ENCODE results near the gene TRMT1L. TPM values are rescaled to one million over a fixed set of nuclear protein-coding genes. Genes with fewer than 3 reads are reported as not detected.

TRMT1L gene
- total and polyA plus RNA-seq, 2 donors (not counting 3 experiments of a cell fraction or from before 2014, with no cell fraction given): 7.9 to 12.8 TPM

GRCh38 chr1:185108321-185108720, 48.4 kb downstream of the TRMT1L start:
- no peaks in the 10 kb centered on the region for H4K20me1 ChIP-seq (replicated peaks; ENCODE audit: control insufficient read depth, extremely low read depth, insufficient read depth, low read length)
- H3K27ac ChIP-seq (ENCODE audit: insufficient read depth, low read depth, low read length): no peak overlapping the region
- dilution Hi-C loops (cut with MboI; ENCODE audit: extremely low pct_ligation_motif_present, low sequenced_read_pairs) (no loop called here), intact Hi-C loops (cut with micrococcal nuclease) (no loop called here)
- TF ChIP-seq CTCF (IDR thresholded peaks at IDR 0.05; ENCODE audit: extremely low read depth in 1 of 2, insufficient read depth in 1 of 2, low read depth in 1 of 2, low read length in 2 of 2): no peak
- TF ChIP-seq POLR2A (IDR thresholded peaks at IDR 0.05; ENCODE audit: low read depth, low read length): no peak
- TF ChIP-seq EZH2 (IDR thresholded peaks at IDR 0.05; ENCODE audit: borderline replicate concordance, low read depth, low read length, severe bottlenecking): no peak
- TF ChIP-seq MYC (IDR thresholded peaks at IDR 0.05; ENCODE audit: low read depth, low read length): no peak
- H3K27me3 ChIP-seq (ENCODE audit: control insufficient read depth in 2 of 2, insufficient read depth in 2 of 2, low read length in 2 of 2): no peaks in the 10 kb centered on the region
- DNase-seq (ENCODE audit: low read depth, low spot score) (no peak), FAIRE-seq (no peak)
- no peaks in the 10 kb centered on the region for H3K79me2 ChIP-seq (ENCODE audit: control insufficient read depth, insufficient read depth, low read length)
- H3K9me3 ChIP-seq (replicated peaks; ENCODE audit: control insufficient read depth, insufficient read depth, low read length): no peaks in the 10 kb centered on the region
- H3K9ac ChIP-seq (replicated peaks; ENCODE audit: extremely low read depth, insufficient read depth, low read length): no peak overlapping the region
- H3K36me3 ChIP-seq (ENCODE audit: control insufficient read depth in 2 of 2, extremely low read depth in 1 of 2, insufficient read depth in 2 of 2, low read length in 2 of 2): no peaks in the 10 kb centered on the region
- H3K4me3 ChIP-seq (replicated peaks in 1 of 3; ENCODE audit: insufficient read depth in 1 of 3, low read depth in 1 of 3, low read length in 3 of 3): no peak overlapping the region
- H3K4me2 ChIP-seq (ENCODE audit: insufficient read depth, low read length): no peak overlapping the region
- ChIA-PET POLR2A (no interaction called here), CTCF (interaction anchor here (0.8 to 1.4 kb wide), 4 partner anchors 8 to 726 kb away, joined by 3 to 5 read pairs (median 4); no protein-coding TSS in a partner anchor)
- BruUV-seq (replicated peaks): no TSS peak
- H3K9me1 ChIP-seq (replicated peaks; ENCODE audit: control insufficient read depth, extremely low read depth, insufficient read depth, low read length): no peaks in the 10 kb centered on the region
- no peak overlapping the region for H2AFZ ChIP-seq (ENCODE audit: low read depth, low read length)
- H3K4me1 ChIP-seq (ENCODE audit: control insufficient read depth, extremely low read depth, insufficient read depth, low read length): peaks cover 3% of the 10 kb centered on the region

GRCh38 chr1:185105121-185105520, 51.6 kb downstream of the TRMT1L start:
- Histone ChIP-seq H3K9me3 (replicated peaks; ENCODE audit: control insufficient read depth, insufficient read depth, low read length) (no peaks in the 10 kb centered on the region), H3K79me2 (ENCODE audit: control insufficient read depth, insufficient read depth, low read length) (no peaks in the 10 kb centered on the region), H3K9ac (replicated peaks; ENCODE audit: extremely low read depth, insufficient read depth, low read length) (no peak overlapping the region), H3K36me3 (ENCODE audit: control insufficient read depth in 2 of 2, extremely low read depth in 1 of 2, insufficient read depth in 2 of 2, low read length in 2 of 2) (no peaks in the 10 kb centered on the region), H2AFZ (ENCODE audit: low read depth, low read length) (no peak overlapping the region), H3K4me3 (replicated peaks in 1 of 3; ENCODE audit: insufficient read depth in 1 of 3, low read depth in 1 of 3, low read length in 3 of 3) (no peak overlapping the region), H3K27ac (ENCODE audit: insufficient read depth, low read depth, low read length) (no peak overlapping the region), H3K4me1 (ENCODE audit: control insufficient read depth, extremely low read depth, insufficient read depth, low read length) (no peaks in the 10 kb centered on the region), H3K4me2 (ENCODE audit: insufficient read depth, low read length) (no peak overlapping the region), H3K9me1 (replicated peaks; ENCODE audit: control insufficient read depth, extremely low read depth, insufficient read depth, low read length) (no peaks in the 10 kb centered on the region), H3K27me3 (ENCODE audit: control insufficient read depth in 2 of 2, insufficient read depth in 2 of 2, low read length in 2 of 2) (no peaks in the 10 kb centered on the region), H4K20me1 (replicated peaks; ENCODE audit: control insufficient read depth, extremely low read depth, insufficient read depth, low read length) (no peaks in the 10 kb centered on the region)
- ChIA-PET POLR2A (no interaction called here), CTCF (no interaction called here)
- no TSS peak for BruUV-seq (replicated peaks)
- DNase-seq (ENCODE audit: low read depth, low spot score) (no peak), FAIRE-seq (no peak)
- intact Hi-C loops (cut with micrococcal nuclease) (no loop called here), dilution Hi-C loops (cut with MboI; ENCODE audit: extremely low pct_ligation_motif_present, low sequenced_read_pairs) (no loop called here)
- TF ChIP-seq MAX (IDR thresholded peaks at IDR 0.05; ENCODE audit: insufficient read depth, insufficient read length) (no peak), CTCF (IDR thresholded peaks at IDR 0.05; ENCODE audit: extremely low read depth in 1 of 2, insufficient read depth in 1 of 2, low read depth in 1 of 2, low read length in 2 of 2) (no peak), MYC (IDR thresholded peaks at IDR 0.05; ENCODE audit: low read depth, low read length) (no peak), POLR2AphosphoS5 (IDR thresholded peaks at IDR 0.05; ENCODE audit: insufficient read depth, low read depth, low read length) (no peak), EZH2 (IDR thresholded peaks at IDR 0.05; ENCODE audit: borderline replicate concordance, low read depth, low read length, severe bottlenecking) (no peak), JUN (IDR thresholded peaks at IDR 0.05; ENCODE audit: borderline replicate concordance, insufficient read depth, insufficient read length, low read depth) (no peak), FOS (IDR thresholded peaks at IDR 0.05; ENCODE audit: borderline replicate concordance, insufficient read depth, low read length) (no peak), POLR2A (IDR thresholded peaks at IDR 0.05; ENCODE audit: low read depth, low read length) (no peak), GATA2 (IDR thresholded peaks at IDR 0.05; ENCODE audit: insufficient read depth, insufficient read length, low read depth, low read length) (no peak)
